GM19467 (cell line): Measurements from ENCODE around the gene MYOG.
A peak's percentile ranks its signal among the peaks of the same experiment; 100 is the strongest.

Experiments
- ATAC-seq: cut with Tn5 transposase; IDR thresholded peaks from one replicate; pipeline ENCODE4 v1.9.1; 2021; ENCODE audit warnings: mild to moderate bottlenecking, moderate library complexity; ENCODE audit not compliant: unreplicated experiment

MYOG gene

GRCh38 chr1:203048555-203049051, 37.2 kb downstream of the MYOG start:
- ATAC-seq: no peak

- no peak for ATAC-seq
These were observed 37.7 kb downstream of the MYOG start for GRCh38 chr1:203048086-203048485.

GRCh38 chr1:203046984-203047630, 38.7 kb downstream of the MYOG start:
- no peak for ATAC-seq

GRCh38 chr1:203045821-203046594, 39.8 kb downstream of the MYOG start:
- ATAC-seq: no peak

GRCh38 chr1:203045336-203045735, 40.5 kb downstream of the MYOG start:
- no peak for ATAC-seq

GRCh38 chr1:203044546-203045250, 41.1 kb downstream of the MYOG start:
- no peak for ATAC-seq

- ATAC-seq: no peak
These were observed 41.8 kb downstream of the MYOG start for GRCh38 chr1:203043830-203044545.

GRCh38 chr1:203041351-203041932, 44.4 kb downstream of the MYOG start:
- no peak for ATAC-seq

GRCh38 chr1:203040513-203041275, 45.1 kb downstream of the MYOG start:
- ATAC-seq: no peak

- ATAC-seq: no peak
These were observed 46.0 kb downstream of the MYOG start for GRCh38 chr1:203039609-203040512.

GRCh38 chr1:203038891-203039608, 46.8 kb downstream of the MYOG start:
- peak; percentile 62 for ATAC-seq

- no peak for ATAC-seq
These were observed 47.5 kb downstream of the MYOG start for GRCh38 chr1:203038217-203038741.

GRCh38 chr1:203037509-203038190, 48.2 kb downstream of the MYOG start:
- no peak for ATAC-seq

- no peak for ATAC-seq
These were observed 49.3 kb downstream of the MYOG start for GRCh38 chr1:203036537-203036936.

GRCh38 chr1:203036135-203036534, 49.7 kb downstream of the MYOG start:
- no peak for ATAC-seq

- ATAC-seq: no peak
These were observed 50.5 kb downstream of the MYOG start for GRCh38 chr1:203035111-203036000.
